Hepatocyte (in vitro differentiated cells): ENCODE results near the gene SV2A.

Experiments
- CTCF ChIP-seq: fragments of 200-600 bp; sonication (generic); IDR thresholded peaks from 2 replicates; pipeline ENCODE4 v1.5.1; 2016; ENCODE audit warnings: antibody characterized with exemption, mild to moderate bottlenecking; ENCODE audit not compliant: poor library complexity
- EZH2 ChIP-seq: fragments of 200-600 bp; sonication (generic); IDR thresholded peaks from 2 replicates; pipeline ENCODE4 v1.6.1; 2016; ENCODE audit warnings: antibody characterized with exemption, mild to moderate bottlenecking, borderline replicate concordance

GRCh38 chr1:149927563-149928400, 10.1 kb upstream of the SV2A start, which contains the start of gene SF3B4:
- TF ChIP-seq EZH2 (no peak), CTCF (no peak)
